ENCODE measurements around the gene MYO19.

The MYO19 gene

GRCh38 chr17:36523113-36523512, 11.6 kb downstream of the MYO19 start:
- Histone ChIP-seq H3K27ac (ENCODE audit: low read depth, low read length) (no peak overlapping the region), H3K14ac (ENCODE audit: low read length) (no peak overlapping the region), H3K9ac (ENCODE audit: low read length) (no peak overlapping the region), H3K79me1 (ENCODE audit: low read length) (no peaks in the 10 kb centered on the region), H4K8ac (ENCODE audit: low read depth, low read length) (no peak overlapping the region), H3K4me2 (ENCODE audit: low read length) (no peak overlapping the region), H3K79me2 (ENCODE audit: control insufficient read depth, insufficient read depth, low read length, poor library complexity) (no peaks in the 10 kb centered on the region), H3K18ac (ENCODE audit: low read length) (no peak overlapping the region), H3K4me3 (ENCODE audit: low read depth, low read length) (no peak overlapping the region), H2AFZ (ENCODE audit: insufficient read depth, low read length, poor library complexity) (no peak overlapping the region), H4K12ac (ENCODE audit: low read depth, low read length) (no peak overlapping the region), H2BK5ac (ENCODE audit: low read depth, low read length, poor library complexity) (no peak overlapping the region), H3K4me1 (ENCODE audit: control insufficient read depth in 1 of 2, insufficient read depth in 2 of 2, low read length in 2 of 2) (no peaks in the 10 kb centered on the region), H3K36me3 (ENCODE audit: control insufficient read depth in 1 of 2, insufficient read depth in 2 of 2, low read length in 2 of 2) (peaks cover 38% of the 10 kb centered on the region in 2 experiments), H2AK5ac (ENCODE audit: low read length) (no peak overlapping the region), H3K4ac (ENCODE audit: low read depth, low read length) (no peak overlapping the region), H2BK12ac (ENCODE audit: low read length) (no peak overlapping the region), H3K27me3 (ENCODE audit: insufficient read depth, low read length) (no peaks in the 10 kb centered on the region), H4K91ac (ENCODE audit: low read depth, low read length) (no peak overlapping the region), H3K23ac (ENCODE audit: low read length) (no peak overlapping the region), H2BK120ac (ENCODE audit: insufficient read depth, low read length, poor library complexity) (no peak overlapping the region), H3K9me3 (ENCODE audit: insufficient read depth, low read depth, low read length) (no peaks in the 10 kb centered on the region)
- no peak for DNase-seq
- no CpG with 5 or more reads among the region's 2 CpGs for WGBS (ENCODE audit: extremely low coverage, insufficient coverage, insufficient read length)

DNA sequence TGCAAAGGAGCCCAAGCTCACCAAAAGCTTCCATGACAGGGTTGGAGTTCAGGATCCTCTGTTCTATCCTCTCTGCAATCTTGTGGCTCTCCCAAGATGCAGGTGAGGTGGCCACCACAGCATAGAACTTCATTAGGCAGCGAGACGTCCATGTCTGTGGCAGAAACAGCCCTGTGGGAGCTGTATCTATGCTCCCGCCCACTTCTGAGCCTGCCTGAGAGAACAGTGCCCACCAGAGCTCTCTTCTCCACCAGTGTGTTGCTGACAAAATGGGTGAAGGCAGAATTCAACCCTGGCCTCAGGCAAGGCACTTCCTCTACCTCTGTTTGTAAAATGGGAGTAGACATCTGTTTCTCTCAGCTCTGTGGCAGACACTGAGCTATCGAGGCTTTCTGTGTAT, 18.8 kb downstream of the MYO19 start:
- Histone ChIP-seq H3K4me3 (ENCODE audit: low read depth, low read length) (no peak overlapping the region), H2AFZ (ENCODE audit: insufficient read depth, low read length, poor library complexity) (no peak overlapping the region), H3K9me3 (ENCODE audit: insufficient read depth, low read depth, low read length) (no peaks in the 10 kb centered on the region), H3K4me1 (ENCODE audit: control insufficient read depth in 1 of 2, insufficient read depth in 2 of 2, low read length in 2 of 2) (no peaks in the 10 kb centered on the region), H3K23ac (ENCODE audit: low read length) (no peak overlapping the region), H4K91ac (ENCODE audit: low read depth, low read length) (no peak overlapping the region), H4K12ac (ENCODE audit: low read depth, low read length) (no peak overlapping the region), H3K27me3 (ENCODE audit: insufficient read depth, low read length) (no peaks in the 10 kb centered on the region), H3K4ac (ENCODE audit: low read depth, low read length) (no peak overlapping the region), H2BK12ac (ENCODE audit: low read length) (no peak overlapping the region), H3K18ac (ENCODE audit: low read length) (no peak overlapping the region), H3K9ac (ENCODE audit: low read length) (no peak overlapping the region), H2BK120ac (ENCODE audit: insufficient read depth, low read length, poor library complexity) (no peak overlapping the region), H3K36me3 (ENCODE audit: control insufficient read depth in 1 of 2, insufficient read depth in 2 of 2, low read length in 2 of 2) (peaks cover 37 to 49% of the 10 kb centered on the region in 2 experiments), H3K79me1 (ENCODE audit: low read length) (no peaks in the 10 kb centered on the region), H3K79me2 (ENCODE audit: control insufficient read depth, insufficient read depth, low read length, poor library complexity) (no peaks in the 10 kb centered on the region), H4K8ac (ENCODE audit: low read depth, low read length) (no peak overlapping the region), H3K14ac (ENCODE audit: low read length) (no peak overlapping the region), H2BK5ac (ENCODE audit: low read depth, low read length, poor library complexity) (no peak overlapping the region), H2AK5ac (ENCODE audit: low read length) (no peak overlapping the region), H3K4me2 (ENCODE audit: low read length) (no peak overlapping the region), H3K27ac (ENCODE audit: low read depth, low read length) (no peak overlapping the region)
- DNase-seq = no peak
- WGBS (ENCODE audit: extremely low coverage, insufficient coverage, insufficient read length) = no CpG with 5 or more reads among the region's 4 CpGs

GRCh38 chr17:36514856-36515255, 19.8 kb downstream of the MYO19 start:
- Histone ChIP-seq H2BK5ac (ENCODE audit: low read depth, low read length, poor library complexity) (no peak overlapping the region), H3K4me3 (ENCODE audit: low read depth, low read length) (no peak overlapping the region), H2AFZ (ENCODE audit: insufficient read depth, low read length, poor library complexity) (no peak overlapping the region), H3K4me2 (ENCODE audit: low read length) (no peak overlapping the region), H3K79me2 (ENCODE audit: control insufficient read depth, insufficient read depth, low read length, poor library complexity) (no peaks in the 10 kb centered on the region), H2BK120ac (ENCODE audit: insufficient read depth, low read length, poor library complexity) (no peak overlapping the region), H3K18ac (ENCODE audit: low read length) (no peak overlapping the region), H4K91ac (ENCODE audit: low read depth, low read length) (no peak overlapping the region), H4K12ac (ENCODE audit: low read depth, low read length) (no peak overlapping the region), H4K8ac (ENCODE audit: low read depth, low read length) (no peak overlapping the region), H2BK12ac (ENCODE audit: low read length) (no peak overlapping the region), H2AK5ac (ENCODE audit: low read length) (no peak overlapping the region), H3K4ac (ENCODE audit: low read depth, low read length) (no peak overlapping the region), H3K9me3 (ENCODE audit: insufficient read depth, low read depth, low read length) (peaks cover 4% of the 10 kb centered on the region), H3K27ac (ENCODE audit: low read depth, low read length) (no peak overlapping the region), H3K9ac (ENCODE audit: low read length) (no peak overlapping the region), H3K27me3 (ENCODE audit: insufficient read depth, low read length) (no peaks in the 10 kb centered on the region), H3K4me1 (ENCODE audit: control insufficient read depth in 1 of 2, insufficient read depth in 2 of 2, low read length in 2 of 2) (no peaks in the 10 kb centered on the region), H3K23ac (ENCODE audit: low read length) (no peak overlapping the region), H3K79me1 (ENCODE audit: low read length) (no peaks in the 10 kb centered on the region), H3K14ac (ENCODE audit: low read length) (no peak overlapping the region), H3K36me3 (ENCODE audit: control insufficient read depth in 1 of 2, insufficient read depth in 2 of 2, low read length in 2 of 2) (peaks cover 47 to 59% of the 10 kb centered on the region in 2 experiments)
- DNase-seq = no peak
- WGBS (ENCODE audit: extremely low coverage, insufficient coverage, insufficient read length) = no CpG with 5 or more reads among the region's 3 CpGs

DNA sequence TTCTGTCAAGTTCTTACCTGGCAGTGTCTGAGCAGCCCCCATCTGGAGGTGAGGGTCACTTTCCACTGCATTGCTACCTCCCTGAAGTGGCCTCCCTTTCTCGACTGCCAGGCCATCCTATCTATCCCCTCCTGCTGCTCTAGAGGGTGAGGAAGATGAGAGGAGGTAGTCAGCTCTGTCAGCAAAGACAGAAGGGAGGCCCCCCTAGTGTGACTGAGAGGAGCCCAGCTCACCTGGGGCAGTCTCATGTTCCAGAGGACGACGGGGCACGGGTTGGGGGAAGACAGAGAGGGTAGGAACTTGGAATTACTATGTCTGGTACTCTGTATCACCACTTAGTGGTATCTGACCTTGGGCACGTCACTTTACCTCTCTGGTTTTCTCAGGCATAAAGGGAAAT, 22.0 kb downstream of the MYO19 start:
- Histone ChIP-seq H3K27ac (ENCODE audit: low read depth, low read length) (no peak overlapping the region), H4K8ac (ENCODE audit: low read depth, low read length) (no peak overlapping the region), H3K4ac (ENCODE audit: low read depth, low read length) (no peak overlapping the region), H3K36me3 (ENCODE audit: control insufficient read depth in 1 of 2, insufficient read depth in 2 of 2, low read length in 2 of 2) (peaks cover 63 to 74% of the 10 kb centered on the region in 2 experiments), H3K23ac (ENCODE audit: low read length) (no peak overlapping the region), H4K12ac (ENCODE audit: low read depth, low read length) (no peak overlapping the region), H3K4me3 (ENCODE audit: low read depth, low read length) (no peak overlapping the region), H3K18ac (ENCODE audit: low read length) (no peak overlapping the region), H4K91ac (ENCODE audit: low read depth, low read length) (no peak overlapping the region), H3K27me3 (ENCODE audit: insufficient read depth, low read length) (no peaks in the 10 kb centered on the region), H3K4me2 (ENCODE audit: low read length) (no peak overlapping the region), H2BK12ac (ENCODE audit: low read length) (no peak overlapping the region), H3K14ac (ENCODE audit: low read length) (no peak overlapping the region), H3K79me2 (ENCODE audit: control insufficient read depth, insufficient read depth, low read length, poor library complexity) (no peaks in the 10 kb centered on the region), H2BK5ac (ENCODE audit: low read depth, low read length, poor library complexity) (no peak overlapping the region), H3K79me1 (ENCODE audit: low read length) (no peaks in the 10 kb centered on the region), H3K9ac (ENCODE audit: low read length) (no peak overlapping the region), H2AFZ (ENCODE audit: insufficient read depth, low read length, poor library complexity) (no peak overlapping the region), H3K9me3 (ENCODE audit: insufficient read depth, low read depth, low read length) (peaks cover 4% of the 10 kb centered on the region), H2BK120ac (ENCODE audit: insufficient read depth, low read length, poor library complexity) (no peak overlapping the region), H2AK5ac (ENCODE audit: low read length) (no peak overlapping the region), H3K4me1 (ENCODE audit: control insufficient read depth in 1 of 2, insufficient read depth in 2 of 2, low read length in 2 of 2) (no peaks in the 10 kb centered on the region)
- no peak for DNase-seq
- WGBS (ENCODE audit: extremely low coverage, insufficient coverage, insufficient read length) = no CpG with 5 or more reads among the region's 5 CpGs

Data from trophoblast cell (in vitro differentiated cells and primary cell).